Activated naive CD4-positive, alpha-beta T cell treated with anti-CD3 and anti-CD28 coated beads, Interleukin-2, amount 10 ng/mL, durations not matched to agents 5 hours and 36 hours (primary cell): Measurements from ENCODE around the gene CHODL. TPM values are rescaled to one million over a fixed set of nuclear protein-coding genes. Genes with fewer than 3 reads are reported as not detected.

Source experiments
- total RNA-seq, 2 experiments: library from RNA; stranded (reverse); gene quantifications; one replicate each; pipeline ENCODE4 v1.2.3, GENCODE V29; 2021

Gene CHODL, protein sequence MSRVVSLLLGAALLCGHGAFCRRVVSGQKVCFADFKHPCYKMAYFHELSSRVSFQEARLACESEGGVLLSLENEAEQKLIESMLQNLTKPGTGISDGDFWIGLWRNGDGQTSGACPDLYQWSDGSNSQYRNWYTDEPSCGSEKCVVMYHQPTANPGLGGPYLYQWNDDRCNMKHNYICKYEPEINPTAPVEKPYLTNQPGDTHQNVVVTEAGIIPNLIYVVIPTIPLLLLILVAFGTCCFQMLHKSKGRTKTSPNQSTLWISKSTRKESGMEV
- total RNA-seq: not detected

DNA sequence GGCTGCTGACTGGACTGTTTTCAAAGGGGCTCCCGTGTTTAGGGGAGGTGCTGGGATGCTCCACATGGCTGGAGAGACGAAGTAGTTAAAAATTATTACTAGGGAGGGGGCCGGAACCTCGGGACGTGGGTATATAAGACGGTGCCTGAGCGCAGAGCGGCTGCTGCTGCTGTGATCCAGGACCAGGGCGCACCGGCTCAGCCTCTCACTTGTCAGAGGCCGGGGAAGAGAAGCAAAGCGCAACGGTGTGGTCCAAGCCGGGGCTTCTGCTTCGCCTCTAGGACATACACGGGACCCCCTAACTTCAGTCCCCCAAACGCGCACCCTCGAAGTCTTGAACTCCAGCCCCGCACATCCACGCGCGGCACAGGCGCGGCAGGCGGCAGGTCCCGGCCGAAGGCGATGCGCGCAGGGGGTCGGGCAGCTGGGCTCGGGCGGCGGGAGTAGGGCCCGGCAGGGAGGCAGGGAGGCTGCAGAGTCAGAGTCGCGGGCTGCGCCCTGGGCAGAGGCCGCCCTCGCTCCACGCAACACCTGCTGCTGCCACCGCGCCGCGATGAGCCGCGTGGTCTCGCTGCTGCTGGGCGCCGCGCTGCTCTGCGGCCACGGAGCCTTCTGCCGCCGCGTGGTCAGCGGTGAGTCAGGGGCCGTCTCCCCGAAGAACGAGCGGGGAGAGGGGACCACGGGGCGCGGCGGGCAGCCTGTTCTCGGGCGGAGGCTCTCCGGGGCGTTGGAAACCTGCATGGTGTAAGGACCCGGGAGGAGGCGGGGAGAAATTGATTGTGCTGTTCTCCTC lies at the start of gene CHODL:
Gene CHODL, plus strand, starts transcription at position 163 of the 793 bp plus-strand sequence. Its CDS starts 391 bp downstream, at position 554.

Other genes with a start within 250 kb of the CHODL start
- not detected for gene TMPRSS15, start 159.0 kb downstream of the CHODL start, total RNA-seq